ENCODE results near the gene GPC6. TPM values are rescaled to one million over a fixed set of nuclear protein-coding genes. Genes with fewer than 3 reads are reported as not detected.

Gene GPC6
- total and polyA plus RNA-seq, 2 experiments from 2014 or later = 14.4 to 43.3 TPM

GRCh38 chr13:93270769-93271742 lies 44.4 kb downstream of the GPC6 start:
- Histone ChIP-seq H3K27me3 (no peaks in the 10 kb centered on the region), H3K4me1 (ENCODE audit: low read depth) (peaks cover 12% of the 10 kb centered on the region), H3K36me3 (no peaks in the 10 kb centered on the region), H3K9me3 (ENCODE audit: low read depth) (no peaks in the 10 kb centered on the region), H3K4me3 (no peak overlapping the region), H3K27ac (peak overlapping the region; percentile 79)
- TF ChIP-seq CTCF (IDR thresholded peaks at IDR 0.05; ENCODE audit: low read depth, low read length) = no peak
- peak; percentile 16 to 28 for DNase-seq (ENCODE audit: low read depth in 1 of 2, low spot score in 1 of 2)

- H3K4me1 ChIP-seq (ENCODE audit: low read depth) = no peaks in the 10 kb centered on the region
- H3K27ac ChIP-seq = no peak overlapping the region
- no peaks in the 10 kb centered on the region for H3K27me3 ChIP-seq
- no peak overlapping the region for H3K4me3 ChIP-seq
- no peak for DNase-seq (ENCODE audit: low read depth in 1 of 2, low spot score in 1 of 2)
- TF ChIP-seq CTCF (IDR thresholded peaks at IDR 0.05; ENCODE audit: low read depth, low read length) = no peak
- no peaks in the 10 kb centered on the region for H3K9me3 ChIP-seq (ENCODE audit: low read depth)
- no peaks in the 10 kb centered on the region for H3K36me3 ChIP-seq
Measured at GRCh38 chr13:93279982-93280381, 53.4 kb downstream of the GPC6 start.

GRCh38 chr13:93280688-93281087 lies 54.1 kb downstream of the GPC6 start:
- Histone ChIP-seq H3K4me1 (ENCODE audit: low read depth) (no peaks in the 10 kb centered on the region), H3K9me3 (ENCODE audit: low read depth) (no peaks in the 10 kb centered on the region), H3K36me3 (no peaks in the 10 kb centered on the region), H3K27me3 (no peaks in the 10 kb centered on the region), H3K4me3 (no peak overlapping the region), H3K27ac (no peak overlapping the region)
- DNase-seq (ENCODE audit: low read depth in 1 of 2, low spot score in 1 of 2) = no peak
- TF ChIP-seq CTCF (IDR thresholded peaks at IDR 0.05; ENCODE audit: low read depth, low read length) = no peak

- no peak for DNase-seq (ENCODE audit: low read depth in 1 of 2, low spot score in 1 of 2)
- Histone ChIP-seq H3K27ac (no peak overlapping the region), H3K4me1 (ENCODE audit: low read depth) (no peaks in the 10 kb centered on the region), H3K36me3 (no peaks in the 10 kb centered on the region), H3K4me3 (no peak overlapping the region), H3K9me3 (ENCODE audit: low read depth) (no peaks in the 10 kb centered on the region), H3K27me3 (no peaks in the 10 kb centered on the region)
- no peak for TF ChIP-seq CTCF (IDR thresholded peaks at IDR 0.05; ENCODE audit: low read depth, low read length)
Measured at GRCh38 chr13:93283255-93283654, 56.6 kb downstream of the GPC6 start.

GRCh38 chr13:93284064-93284463 lies 57.5 kb downstream of the GPC6 start:
- Histone ChIP-seq H3K27ac (no peak overlapping the region), H3K4me1 (ENCODE audit: low read depth) (no peaks in the 10 kb centered on the region), H3K27me3 (no peaks in the 10 kb centered on the region), H3K36me3 (no peaks in the 10 kb centered on the region), H3K9me3 (ENCODE audit: low read depth) (no peaks in the 10 kb centered on the region), H3K4me3 (no peak overlapping the region)
- no peak for TF ChIP-seq CTCF (IDR thresholded peaks at IDR 0.05; ENCODE audit: low read depth, low read length)
- no peak for DNase-seq (ENCODE audit: low read depth in 1 of 2, low spot score in 1 of 2)
